NOMO-1 treated with dmso at 0.1 percent for 144 hours (cell line): ENCODE data around the gene NEU2.
"Not testable (repeated sequence)": the region's sequence is repeated elsewhere in the genome, so short reads cannot be mapped to it uniquely, and the experiment has no call there.

Experiments
- DNase-seq: peaks from one replicate; lab custom pipeline; 2025; ENCODE audit not compliant: unreplicated experiment; lab: John Stamatoyannopoulos, UW

The NEU2 gene

DNA sequence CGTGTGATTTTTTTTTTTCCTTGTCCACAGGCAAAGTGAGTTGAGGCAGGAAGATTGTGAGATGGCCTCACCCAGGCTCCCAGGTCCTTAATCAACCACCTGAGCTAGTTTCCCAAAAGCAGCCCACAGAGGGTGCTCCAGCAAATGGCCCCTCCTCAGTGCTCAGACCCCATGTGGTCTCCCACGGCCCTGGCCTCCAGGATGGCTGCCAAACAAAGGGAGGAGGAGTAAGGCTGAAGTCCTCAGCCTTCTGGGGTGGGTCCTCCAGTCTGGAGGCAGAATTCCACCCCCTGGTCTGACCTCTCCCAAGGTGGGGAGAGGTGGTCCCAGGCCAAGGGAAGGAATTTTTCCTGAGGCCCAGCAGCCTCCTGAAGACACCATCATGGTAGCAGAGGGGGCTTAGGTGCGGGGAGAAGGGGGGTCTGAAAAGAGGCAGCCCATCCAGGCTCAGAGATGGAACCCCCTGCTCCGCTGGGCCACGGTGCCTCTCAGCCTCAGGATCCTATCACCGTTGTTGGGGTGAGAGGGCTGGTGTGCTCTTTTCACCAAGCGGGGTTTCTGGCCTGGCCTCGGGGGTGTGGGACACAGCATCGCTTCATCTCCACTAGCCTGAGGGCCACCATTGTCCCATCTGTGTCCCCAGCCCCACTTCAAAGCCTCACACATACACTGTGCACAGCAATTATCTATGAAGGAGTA is 21.8 kb upstream of the NEU2 start:
- no peak for DNase-seq

DNA sequence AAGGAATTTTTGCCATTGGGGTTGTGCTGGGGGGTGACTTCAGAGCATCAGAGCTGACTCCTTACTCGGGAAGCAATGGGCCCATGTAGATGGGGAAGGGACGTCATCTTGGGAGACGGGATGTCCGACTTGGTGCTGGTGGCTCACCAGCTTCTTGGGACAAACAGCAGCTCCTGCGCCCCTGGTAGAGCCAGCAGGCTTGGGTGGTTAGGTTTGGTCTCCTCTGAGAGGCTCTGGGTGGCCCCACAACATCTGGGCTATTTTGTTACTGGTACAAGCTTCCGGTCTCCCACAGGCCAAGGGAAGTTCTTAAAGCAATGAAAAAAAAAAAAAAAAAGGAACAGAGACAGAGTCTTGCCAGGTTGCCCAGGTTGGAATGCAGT is 21.2 kb upstream of the NEU2 start:
- no peak for DNase-seq

DNA sequence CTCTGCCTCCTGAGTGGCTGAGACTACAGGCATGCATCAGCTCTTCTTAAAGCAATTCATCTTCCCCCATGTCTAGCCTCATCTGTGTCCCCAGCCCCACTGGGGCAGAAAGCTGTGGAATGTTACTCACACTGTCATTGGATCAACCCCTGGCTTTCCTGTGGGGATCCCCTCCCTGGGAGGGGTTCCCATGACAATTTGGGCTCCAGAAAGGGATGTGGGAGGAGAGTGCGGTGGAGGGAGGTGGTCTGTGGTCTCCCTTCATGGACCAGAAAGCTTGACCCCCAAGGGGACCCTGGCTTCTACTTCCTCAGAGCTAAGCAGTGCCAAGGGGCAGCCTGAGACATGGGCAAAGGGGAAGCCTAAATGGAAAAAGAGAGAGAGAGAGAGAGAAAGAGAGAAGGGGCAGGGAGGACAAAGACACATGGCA is 20.8 kb upstream of the NEU2 start:
- no peak for DNase-seq

DNA sequence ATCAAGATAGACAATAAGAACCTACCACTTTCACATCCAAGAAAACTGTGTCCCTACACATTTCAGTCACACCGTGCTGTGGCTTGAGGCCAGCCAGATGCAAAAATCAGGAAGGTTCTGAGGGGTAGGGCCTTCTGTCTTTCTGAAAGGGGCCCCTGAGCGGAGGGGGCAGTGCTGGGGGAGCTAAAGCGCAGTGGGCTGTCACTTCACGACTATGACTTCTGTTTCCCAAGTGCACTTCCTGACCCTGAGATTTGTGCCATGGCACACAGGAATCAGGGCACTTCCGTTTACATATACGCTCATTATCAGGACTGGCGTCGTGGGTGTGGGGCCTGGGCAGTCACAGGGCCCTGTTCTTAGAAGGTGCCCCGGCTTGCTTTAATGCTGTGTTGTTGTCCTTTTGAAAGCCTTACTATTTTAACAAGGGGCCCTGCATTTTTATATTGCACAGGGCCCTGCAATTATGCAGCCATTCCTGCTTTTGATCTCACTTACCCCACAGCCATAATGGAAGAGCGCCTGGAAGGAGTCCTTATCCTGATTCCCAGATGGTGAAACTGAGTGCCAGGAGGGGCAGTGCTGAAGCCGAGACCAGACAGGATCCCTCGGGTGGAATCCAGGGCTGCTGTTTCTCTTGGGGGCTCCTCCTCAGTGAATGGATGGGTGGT is 20.0 kb upstream of the NEU2 start:
- no peak for DNase-seq

DNA sequence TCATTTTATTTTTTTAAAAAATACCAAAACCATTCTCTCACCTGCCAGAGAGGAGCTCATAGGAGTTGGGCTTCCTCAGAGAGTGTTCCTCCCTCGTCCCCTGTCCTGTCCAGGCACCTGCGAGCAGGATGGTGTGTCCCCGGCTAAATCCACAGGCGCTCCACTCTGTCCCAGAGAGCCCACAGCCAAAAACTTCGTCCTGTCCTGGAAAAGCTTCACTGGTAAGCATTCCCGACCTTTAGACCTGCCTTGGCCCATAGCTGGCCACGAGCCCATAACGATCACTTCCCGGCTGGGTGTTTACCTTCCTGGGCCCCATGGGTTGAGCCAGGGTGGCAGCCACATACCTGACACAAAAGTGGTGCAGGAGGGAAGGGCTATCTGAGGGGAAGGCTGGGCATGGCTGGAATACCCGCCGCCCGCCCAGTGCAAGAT is 19.4 kb upstream of the NEU2 start, which contains the start of gene NGEF:
NGEF (minus strand) TSS at position 230 of the 435 bp plus-strand sequence. CDS start 38,366 bp downstream, outside the sequence.
- DNase-seq, result no peak

DNA sequence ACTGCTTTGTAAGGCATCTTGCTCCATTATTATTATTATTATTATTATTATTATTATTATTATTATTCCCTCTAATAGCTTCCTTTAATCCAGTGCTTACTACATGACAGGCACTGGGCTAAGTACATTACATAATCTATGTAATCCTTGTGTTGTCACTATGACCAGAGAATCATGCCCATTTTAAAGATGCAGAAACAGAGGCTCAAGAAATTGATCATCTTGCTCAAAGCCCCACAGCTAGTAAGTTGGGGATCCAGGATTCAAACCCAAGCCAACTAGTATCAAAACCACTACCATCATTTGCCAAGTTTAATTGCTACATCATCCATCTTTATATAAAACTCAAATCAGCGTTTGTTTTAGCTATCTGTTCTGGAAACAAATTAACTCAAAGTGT is 18.8 kb upstream of the NEU2 start:
- no peak for DNase-seq

DNA sequence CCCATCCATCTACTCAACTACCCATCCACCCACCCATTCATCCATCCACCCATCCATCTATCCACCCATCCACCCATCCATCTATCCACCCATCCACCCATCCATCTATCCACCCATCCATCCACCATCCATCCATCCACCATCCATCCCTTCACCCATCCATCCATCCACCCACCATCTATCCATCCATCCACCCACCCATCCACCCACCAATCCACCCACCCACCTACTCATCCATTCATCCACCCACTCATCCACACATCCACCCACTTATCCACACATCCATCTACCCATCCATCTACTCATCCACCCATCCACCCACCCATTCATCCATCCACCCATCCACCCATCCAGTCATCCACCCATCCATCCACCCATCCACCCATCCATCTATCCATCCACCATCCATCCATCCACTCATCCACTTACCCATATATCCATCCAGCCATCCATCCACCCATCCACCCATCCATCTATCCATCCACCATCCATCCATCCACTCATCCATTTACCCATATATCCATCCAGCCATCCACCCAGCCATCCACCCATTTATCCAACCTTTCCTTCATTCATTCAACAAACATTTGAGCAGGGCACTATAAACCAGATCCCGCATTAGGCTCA is 17.3 kb upstream of the NEU2 start:
- DNase-seq, result no peak

DNA sequence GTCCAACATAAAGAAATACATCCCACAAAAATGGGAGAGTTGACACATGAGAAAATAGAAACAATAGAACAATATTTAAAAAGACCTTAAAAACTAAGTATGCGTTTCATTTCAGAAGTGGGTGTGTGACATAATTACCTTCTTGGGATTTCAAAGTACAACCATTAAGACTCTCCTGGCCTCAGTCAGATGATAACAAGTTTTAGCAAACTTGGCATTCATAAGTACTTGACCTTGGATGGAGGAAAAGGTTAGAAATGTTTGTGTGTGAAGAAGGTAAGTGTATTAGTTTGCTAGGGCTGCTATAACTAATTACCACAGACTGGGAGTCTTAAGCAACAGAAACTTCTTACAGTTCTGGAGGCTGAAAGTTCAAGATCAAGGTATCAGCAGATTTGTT is 14.5 kb upstream of the NEU2 start:
- DNase-seq, result no peak

DNA sequence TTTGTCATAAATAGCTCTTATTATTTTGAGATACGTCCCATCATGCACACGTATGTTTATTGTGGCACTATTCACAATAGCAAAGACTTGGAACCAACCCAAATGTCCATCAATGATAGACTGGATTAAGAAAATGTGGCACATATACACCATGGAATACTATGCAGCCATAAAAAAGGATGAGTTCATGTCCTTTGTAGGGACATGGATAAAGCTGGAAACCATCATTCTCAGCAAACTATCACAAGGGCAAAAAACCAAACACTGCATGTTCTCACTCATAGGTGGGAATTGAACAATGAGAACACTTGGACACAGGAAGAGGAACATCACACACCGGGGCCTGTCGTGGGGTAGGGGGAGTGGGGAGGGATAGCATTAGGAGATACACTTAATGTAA is 12.9 kb upstream of the NEU2 start:
- DNase-seq, result not testable (repeated sequence)

DNA sequence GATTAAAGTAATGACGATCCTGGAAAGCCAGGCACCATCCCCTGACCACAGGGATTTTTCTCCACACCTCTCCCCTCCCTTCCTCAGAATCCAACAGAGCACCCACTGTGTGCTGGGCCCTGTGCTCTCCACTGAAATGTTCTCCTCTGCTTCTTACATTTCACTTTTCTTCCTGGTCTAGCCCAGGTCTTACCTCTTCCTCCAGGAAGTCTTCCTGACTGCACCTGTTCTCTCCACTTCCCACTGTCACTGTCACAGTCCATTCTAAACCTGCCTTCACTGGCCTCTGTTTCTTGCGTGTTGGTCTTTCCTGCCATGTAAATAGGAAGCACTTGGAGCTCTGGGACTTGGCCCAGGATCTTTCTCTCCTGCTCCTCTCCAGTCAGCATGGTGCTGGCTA is 12.0 kb upstream of the NEU2 start:
- DNase-seq, result no peak

DNA sequence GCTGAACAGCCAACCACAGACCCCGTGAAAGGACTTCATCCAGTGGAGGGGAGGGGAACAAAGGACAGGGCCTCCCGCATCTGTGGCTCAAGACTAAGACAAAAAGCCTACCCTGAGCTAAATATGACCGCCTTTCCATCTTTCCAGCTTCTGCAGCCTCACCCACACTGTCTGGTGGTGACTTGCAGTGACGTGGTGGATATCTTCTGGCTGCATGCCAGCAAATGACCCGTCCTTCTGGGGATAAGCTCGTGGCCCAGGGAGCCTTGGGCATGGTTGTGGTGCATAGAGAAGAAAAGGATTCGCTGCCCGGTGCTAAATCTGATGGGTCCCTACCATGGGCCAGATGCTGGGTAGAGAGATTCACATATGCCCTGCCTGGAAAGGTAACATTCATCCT is 10.7 kb upstream of the NEU2 start:
- DNase-seq, result no peak

DNA sequence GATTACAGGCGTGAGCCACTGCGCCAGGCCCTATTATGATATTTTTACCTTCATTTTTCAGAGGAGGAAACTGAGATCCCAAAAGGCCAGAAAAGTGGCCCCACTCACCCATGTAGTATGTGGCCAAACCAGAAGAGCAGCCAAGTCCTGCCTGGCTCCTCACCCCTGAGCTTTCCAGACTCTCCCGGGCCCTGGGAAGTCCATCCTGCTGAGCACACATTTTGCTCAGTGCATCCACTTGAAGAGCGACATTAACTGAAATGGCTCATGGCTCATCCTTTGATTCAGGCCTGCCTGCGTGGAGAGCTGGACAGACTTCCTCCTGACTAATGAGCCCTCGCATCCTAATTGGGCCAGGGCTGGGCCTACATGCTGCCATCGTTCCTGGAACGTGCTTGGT is 9.9 kb upstream of the NEU2 start:
- no peak for DNase-seq

DNA sequence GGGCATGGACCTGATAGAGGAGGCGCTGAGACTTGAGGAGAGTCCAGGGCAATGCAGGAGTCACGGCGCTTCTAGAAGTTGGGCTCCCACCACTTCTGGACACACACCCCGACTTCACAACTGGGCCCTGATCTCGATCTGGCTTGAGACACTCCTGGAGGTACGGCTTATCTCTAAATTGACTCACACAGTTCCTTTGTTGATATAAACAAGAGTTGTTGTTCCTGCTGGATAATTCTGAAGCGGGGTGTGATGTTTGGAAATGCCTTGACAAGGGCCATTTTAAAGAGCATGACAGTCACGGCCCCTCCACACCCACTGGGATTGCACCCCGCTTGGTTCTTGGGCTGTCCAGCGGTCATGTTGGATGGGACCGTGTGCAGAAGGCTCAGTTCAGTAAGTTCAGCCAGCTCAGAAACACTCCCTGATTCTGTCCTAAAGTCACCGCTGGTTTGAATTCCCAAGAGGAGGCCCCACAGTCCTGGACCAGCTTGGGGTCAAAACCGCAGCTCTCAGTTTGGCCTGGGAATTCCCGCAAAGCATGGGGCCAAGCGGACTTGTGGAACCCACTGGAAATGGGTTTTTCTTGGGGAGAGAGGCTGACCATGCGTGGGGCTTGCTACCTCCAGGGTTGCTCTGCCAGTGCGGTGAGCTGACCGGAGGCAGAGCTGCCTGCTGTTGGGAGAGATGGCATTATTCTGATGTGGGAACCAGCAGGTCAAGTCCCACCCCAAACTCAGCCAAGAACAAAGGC is 9.3 kb upstream of the NEU2 start:
- no peak for DNase-seq

DNA sequence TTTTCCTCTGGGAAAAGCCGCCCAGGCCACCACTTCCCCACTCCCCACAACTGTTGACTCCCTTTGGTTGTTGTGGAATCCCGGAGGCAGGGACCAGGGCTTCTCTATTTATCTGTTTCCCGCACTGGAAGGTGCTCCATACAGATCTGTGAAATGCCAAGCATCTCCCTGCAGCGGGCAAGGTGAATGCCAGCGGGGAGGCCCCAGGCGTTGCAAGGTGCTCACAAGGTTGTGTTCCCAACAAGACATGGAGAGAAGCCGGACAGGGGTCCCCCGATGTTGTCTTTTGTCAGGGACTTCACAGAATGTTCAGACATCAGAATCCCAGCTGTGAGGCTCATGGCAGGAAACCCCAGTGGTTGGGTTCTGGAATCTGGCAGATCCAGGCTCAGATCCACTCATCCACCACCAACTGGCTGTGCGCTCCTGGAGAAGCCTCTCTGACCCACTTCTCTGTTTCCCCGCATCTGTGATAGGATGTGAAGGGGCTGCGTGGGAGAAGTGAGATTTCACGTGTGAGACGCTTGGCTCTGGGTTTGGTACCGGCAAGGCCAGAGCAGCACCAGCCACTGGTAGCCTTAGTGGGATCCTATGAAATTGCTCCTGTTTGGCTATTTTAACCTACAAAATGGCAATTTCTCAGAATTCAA is 8.6 kb upstream of the NEU2 start:
- DNase-seq, result no peak

DNA sequence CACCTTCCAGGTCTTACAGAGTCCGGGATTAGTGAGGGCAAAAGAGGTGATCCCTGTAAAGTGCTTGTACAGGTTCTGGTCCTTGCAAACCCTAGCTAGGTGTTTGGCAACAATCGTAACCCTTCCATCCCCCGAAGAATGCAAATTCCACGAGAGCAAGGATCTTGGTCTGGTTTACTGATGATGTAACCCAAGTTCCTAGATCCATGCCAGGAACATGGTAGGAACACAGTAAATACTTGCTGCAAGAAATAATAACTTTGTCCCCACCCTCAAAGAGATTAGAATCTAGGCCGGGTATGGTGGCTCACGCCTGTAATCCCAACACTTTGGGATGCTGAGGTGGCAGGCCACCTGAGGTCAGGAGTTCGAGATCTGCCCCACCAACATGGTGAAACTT is 6.8 kb upstream of the NEU2 start:
- no peak for DNase-seq

DNA sequence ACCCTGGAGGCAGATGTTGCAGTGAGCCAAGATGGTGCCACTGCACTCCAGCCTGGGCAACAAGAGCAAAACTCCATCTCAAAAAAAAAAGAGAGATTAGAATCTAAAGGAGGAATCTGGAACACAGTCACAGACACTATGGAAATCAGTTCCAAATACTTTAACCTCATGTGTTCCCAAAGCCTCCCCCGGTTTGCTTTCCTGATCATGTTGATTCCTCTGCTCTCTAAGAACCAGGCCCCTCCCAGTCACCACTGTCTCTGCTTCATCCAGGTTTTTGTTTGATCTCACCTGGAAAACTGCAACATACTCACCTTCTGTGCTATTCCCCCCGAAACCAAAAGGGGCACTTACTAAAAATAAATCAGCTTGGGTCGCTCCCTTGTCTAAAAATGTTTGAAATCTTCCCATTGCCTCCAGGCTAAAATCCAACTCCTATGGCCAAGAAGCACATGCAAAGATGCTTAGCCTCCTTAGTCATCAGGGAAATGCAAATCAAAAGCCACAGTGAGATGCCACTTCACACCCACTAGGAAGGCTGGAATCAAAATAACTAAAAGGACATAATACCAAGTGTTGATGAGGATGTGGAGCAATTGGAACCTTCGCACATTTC is 6.2 kb upstream of the NEU2 start:
- DNase-seq, result no peak

DNA sequence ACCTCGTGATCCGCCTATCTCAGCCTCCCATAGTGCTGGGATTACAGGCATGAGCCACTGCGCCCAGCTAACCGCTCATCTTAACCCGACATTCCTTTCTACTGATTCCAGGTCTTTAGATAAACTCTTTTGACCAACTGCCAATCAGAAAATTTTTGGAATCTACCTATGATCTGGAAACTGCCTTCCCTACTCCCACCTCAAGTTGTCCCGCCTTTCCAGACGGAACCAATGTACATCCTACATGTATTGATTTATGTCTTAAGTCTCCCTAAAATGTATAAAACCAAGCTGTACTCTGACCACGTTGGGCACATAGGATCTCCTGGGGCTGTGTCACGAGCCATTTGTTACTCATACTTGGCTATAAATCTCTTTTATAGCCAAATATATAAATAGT is 3.2 kb upstream of the NEU2 start:
- DNase-seq, result no peak

DNA sequence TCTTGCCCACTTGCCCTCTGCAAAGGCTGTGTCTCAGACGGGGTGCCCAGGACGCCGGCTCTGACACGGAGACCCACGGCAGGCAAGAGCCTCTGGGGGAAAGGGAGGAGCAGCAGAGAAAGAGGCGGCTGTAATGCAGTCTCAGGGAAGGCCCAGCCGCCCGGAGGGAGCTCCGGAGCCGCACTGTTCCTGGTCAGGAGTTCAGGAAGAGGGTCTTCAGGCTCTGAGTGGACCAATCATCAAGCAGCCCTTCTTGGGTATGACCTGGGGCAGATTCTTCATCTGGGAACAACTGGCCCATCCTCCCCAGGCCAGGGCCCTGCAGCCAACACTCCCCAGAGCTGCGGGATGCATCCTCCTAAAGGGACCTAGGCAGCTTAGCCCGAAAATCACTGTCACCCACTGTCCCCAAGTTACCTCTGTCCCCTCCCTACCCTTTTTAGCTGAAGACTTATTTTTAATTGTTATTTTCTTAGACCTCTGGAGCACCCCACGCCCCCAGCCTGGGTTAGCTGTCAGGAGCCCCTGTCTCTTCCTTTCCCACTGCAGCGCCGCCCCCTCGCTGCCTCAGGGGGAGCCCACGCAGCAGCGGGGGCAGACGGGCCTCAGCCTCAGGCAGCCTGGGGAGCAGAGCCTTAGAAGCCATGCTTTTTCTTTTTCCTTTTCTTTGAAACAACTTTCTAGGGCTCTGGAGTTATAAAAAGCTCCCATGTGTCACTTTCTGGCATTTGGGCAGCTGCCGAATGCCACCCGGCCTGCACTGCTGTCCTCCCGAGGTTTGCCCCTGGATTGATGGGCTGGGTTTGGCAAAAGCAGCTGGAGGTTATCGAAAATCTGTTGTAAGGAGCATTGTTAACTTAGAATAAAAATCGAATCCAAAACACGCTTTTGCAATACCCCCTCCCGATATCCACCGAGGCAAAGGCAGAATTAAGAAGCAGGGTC is 644 bp upstream of the NEU2 start:
- DNase-seq, result no peak

DNA sequence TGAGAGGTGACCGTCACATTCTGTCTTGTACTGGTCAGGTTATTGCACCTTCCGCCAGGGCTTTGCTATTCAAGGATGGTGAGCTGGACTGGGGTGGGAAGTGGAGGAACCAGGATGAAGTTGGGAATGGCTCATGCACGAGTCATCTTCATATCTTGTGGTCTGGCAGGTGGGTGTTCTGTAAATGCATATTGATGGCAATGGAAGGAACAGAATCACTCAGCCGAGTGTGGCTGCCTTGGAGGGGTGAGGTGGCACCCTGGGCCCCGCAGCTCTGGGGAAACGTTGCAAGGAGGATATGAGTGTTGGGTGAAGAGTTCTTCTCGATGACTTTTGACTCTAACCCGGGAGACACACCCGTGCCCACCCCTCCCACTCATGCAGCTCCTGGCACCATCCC is 1.2 kb downstream of the NEU2 start:
- no peak for DNase-seq
